ENCODE measurements around the gene ERN2.
A peak's percentile ranks its signal among the peaks of the same experiment; 100 is the strongest.

The ERN2 gene

DNA sequence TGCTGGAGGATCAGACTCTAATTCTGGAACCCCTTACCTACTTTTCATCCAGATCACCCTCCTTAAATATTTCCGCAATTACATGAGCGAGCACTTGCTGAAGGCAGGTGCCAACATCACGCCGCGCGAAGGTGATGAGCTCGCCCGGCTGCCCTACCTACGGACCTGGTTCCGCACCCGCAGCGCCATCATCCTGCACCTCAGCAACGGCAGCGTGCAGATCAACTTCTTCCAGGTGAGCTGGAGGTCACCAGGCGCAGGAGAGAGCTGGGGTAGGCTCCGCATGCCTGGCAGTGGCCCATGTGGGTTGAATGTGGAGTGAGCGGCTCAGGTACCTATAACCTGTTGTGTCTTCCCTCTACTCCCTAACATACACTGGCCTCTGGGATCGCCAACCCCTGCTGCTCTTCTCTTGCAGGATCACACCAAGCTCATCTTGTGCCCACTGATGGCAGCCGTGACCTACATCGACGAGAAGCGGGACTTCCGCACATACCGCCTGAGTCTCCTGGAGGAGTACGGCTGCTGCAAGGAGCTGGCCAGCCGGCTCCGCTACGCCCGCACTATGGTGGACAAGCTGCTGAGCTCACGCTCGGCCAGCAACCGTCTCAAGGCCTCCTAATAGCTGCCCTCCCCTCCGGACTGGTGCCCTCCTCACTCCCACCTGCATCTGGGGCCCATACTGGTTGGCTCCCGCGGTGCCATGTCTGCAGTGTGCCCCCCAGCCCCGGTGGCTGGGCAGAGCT, 23.4 kb downstream of the ERN2 start:
- in situ Hi-C loops (cut with HindIII; ENCODE audit: low sequenced_read_pairs) = no loop called here
- no peak overlapping the region for H3K4me3 ChIP-seq (ENCODE audit: low read depth, low read length)
- no peak for DNase-seq (ENCODE audit: low read depth, low spot score)
- TF ChIP-seq, protein P1, sequence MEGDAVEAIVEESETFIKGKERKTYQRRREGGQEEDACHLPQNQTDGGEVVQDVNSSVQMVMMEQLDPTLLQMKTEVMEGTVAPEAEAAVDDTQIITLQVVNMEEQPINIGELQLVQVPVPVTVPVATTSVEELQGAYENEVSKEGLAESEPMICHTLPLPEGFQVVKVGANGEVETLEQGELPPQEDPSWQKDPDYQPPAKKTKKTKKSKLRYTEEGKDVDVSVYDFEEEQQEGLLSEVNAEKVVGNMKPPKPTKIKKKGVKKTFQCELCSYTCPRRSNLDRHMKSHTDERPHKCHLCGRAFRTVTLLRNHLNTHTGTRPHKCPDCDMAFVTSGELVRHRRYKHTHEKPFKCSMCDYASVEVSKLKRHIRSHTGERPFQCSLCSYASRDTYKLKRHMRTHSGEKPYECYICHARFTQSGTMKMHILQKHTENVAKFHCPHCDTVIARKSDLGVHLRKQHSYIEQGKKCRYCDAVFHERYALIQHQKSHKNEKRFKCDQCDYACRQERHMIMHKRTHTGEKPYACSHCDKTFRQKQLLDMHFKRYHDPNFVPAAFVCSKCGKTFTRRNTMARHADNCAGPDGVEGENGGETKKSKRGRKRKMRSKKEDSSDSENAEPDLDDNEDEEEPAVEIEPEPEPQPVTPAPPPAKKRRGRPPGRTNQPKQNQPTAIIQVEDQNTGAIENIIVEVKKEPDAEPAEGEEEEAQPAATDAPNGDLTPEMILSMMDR (IDR thresholded peaks at IDR 0.05; ENCODE audit: low read depth, low read length) = no peak

DNA sequence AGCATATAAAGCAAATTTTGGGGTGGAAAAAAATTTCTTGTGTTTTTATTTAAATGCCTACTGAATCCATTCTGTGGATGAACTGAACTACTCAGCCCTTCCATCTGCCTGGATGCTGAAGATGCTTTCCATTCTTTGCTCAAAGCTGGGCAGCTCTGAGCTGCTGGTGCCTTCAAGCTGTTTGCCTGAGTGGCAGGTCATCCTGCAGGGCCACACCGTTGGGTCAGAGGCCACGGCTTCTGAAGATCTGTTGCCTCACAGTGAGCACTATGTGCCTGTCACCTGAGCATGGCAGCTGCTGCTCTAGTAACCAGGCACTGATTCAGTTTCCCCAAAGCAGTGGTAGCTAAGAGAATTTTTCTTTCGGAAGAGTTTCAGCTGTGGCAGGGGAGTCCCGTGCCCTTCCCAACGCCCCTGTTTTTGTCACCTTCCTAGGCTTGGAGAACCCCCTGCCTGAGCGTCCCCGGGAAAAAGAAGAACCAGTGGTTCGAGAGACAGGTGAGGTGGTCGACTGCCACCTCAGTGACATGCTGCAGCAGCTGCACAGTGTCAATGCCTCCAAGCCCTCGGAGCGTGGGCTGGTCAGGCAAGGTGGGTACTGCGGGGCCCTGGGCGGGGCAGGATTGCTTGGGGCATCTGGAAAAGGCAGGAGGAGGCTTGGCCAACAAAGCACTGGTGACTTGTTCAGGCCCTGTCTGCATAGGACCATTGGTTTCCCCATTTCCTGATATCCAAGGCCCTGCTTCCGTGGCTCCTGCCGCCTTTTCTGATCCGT, 25.8 kb downstream of the ERN2 start:
- TF ChIP-seq, protein P1 (IDR thresholded peaks at IDR 0.05; ENCODE audit: low read depth, low read length) = no peak
- in situ Hi-C loops (cut with HindIII; ENCODE audit: low sequenced_read_pairs) = no loop called here

DNA sequence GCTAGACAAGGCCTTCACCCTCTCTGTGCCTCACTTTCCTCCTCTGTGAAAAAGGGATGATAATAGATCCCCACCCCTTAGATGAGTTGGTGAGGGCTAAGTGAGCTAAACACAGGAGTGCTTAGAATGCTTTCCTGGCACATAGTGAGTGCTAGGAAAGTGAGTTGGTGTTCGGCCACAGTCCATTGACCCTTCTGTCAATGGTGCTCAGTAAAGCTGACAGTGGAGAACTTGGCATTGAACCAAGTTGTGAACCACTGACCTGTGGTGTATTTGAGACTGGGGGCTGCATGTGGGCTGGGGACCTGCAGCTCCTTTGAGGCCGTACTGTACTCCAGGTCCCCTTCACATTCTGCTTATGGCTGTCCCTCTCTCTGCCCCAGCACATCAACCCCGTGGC, 29.5 kb downstream of the ERN2 start:
- no peak for DNase-seq (ENCODE audit: low read depth, low spot score)
- H3K4me3 ChIP-seq (ENCODE audit: low read depth, low read length) = no peak overlapping the region
- TF ChIP-seq, protein P1 (IDR thresholded peaks at IDR 0.05; ENCODE audit: low read depth, low read length) = no peak
- in situ Hi-C loops (cut with HindIII; ENCODE audit: low sequenced_read_pairs) = no loop called here

More for the DNA sequence above, 25.8 kb downstream of the ERN2 start:
- H3K4me3 ChIP-seq (ENCODE audit: low read depth, low read length) = no peak overlapping the region
- no peak for DNase-seq (ENCODE audit: low read depth, low spot score)

DNA sequence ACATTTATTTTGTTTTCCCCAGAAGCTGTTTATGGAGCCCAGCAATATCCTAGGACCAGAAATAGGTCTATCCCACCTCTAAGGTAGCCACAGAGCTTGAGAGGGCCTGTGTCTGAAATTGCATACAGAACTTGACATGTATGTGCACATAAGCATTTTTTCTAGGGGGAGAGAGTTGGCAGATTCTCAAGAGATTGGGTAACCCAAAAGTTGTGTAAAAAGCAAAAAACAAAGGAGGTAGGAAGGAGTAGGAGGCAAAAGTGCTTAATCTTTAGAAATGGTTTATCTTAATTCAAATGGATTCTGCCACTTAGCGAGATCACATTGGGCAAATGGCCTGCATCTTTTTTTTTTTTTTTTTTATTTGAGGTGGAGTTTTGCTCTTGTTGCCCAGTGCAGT, 30.8 kb downstream of the ERN2 start:
- in situ Hi-C loops (cut with HindIII; ENCODE audit: low sequenced_read_pairs) = no loop called here
- DNase-seq (ENCODE audit: low read depth, low spot score) = no peak
- no peak overlapping the region for H3K4me3 ChIP-seq (ENCODE audit: low read depth, low read length)
- TF ChIP-seq, protein P1 (IDR thresholded peaks at IDR 0.05; ENCODE audit: low read depth, low read length) = no peak

DNA sequence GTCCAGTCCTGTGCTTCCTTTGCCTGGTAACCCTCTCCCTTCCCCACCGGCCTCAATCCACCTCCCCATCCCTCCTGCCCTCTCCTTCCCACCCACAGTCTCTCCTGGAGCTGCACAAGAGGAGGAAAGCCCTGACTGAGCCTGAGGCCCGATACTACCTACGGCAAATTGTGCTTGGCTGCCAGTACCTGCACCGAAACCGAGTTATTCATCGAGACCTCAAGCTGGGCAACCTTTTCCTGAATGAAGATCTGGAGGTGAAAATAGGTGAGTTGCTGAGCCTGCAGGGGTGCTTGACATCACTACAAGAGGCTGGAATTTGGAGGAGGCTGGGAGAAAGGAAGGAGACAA, 33.1 kb downstream of the ERN2 start:
- H3K4me3 ChIP-seq (ENCODE audit: low read depth, low read length) = peak overlapping the region; percentile 70
- no peak for DNase-seq (ENCODE audit: low read depth, low spot score)
- TF ChIP-seq, protein P1 (IDR thresholded peaks at IDR 0.05; ENCODE audit: low read depth, low read length) = no peak
- in situ Hi-C loops (cut with HindIII; ENCODE audit: low sequenced_read_pairs) = no loop called here

DNA sequence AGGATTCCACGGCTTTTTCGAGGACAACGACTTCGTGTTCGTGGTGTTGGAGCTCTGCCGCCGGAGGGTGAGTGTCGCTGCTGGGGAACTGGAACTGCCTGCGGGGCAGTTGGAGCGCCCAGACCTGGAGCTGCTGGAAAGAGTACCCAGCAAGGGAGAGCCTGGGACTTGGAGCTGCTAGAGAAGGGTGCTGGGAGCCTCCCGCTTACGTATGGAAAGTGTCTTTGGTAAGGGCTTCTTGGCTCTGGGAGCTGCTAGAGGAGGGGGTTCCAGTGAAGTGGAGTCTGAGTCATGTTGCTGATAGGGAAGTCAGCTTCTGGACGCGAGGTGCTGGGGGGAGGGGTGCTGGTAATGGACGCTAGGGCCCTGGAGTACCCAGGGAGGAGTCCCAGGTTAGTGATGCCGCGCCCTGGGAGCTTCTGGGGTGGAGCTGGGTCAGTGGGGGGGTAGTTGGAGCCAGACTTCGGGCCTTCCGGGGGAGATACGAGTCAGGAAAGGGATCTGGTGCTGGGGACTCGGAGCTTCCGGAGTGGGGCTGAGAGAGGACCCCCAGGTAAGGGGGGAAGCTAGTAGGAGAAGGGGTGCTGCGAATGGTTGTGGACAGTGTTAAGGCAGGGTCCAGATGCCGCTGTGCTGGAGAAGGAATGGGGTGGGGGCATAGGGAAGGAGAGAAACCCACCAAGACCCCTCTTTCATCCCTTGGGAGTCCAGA, 33.6 kb downstream of the ERN2 start:
- DNase-seq (ENCODE audit: low read depth, low spot score) = peak; percentile 28

More for the DNA sequence above, 33.6 kb downstream of the ERN2 start:
- in situ Hi-C loops (cut with HindIII; ENCODE audit: low sequenced_read_pairs) = no loop called here
- TF ChIP-seq, protein P1 (IDR thresholded peaks at IDR 0.05; ENCODE audit: low read depth, low read length) = no peak
- peak overlapping the region; percentile 70 for H3K4me3 ChIP-seq (ENCODE audit: low read depth, low read length)
